Mesothelial cell of epicardium (in vitro differentiated cells): ENCODE results near the gene FXR2. TPM values are rescaled to one million over a fixed set of nuclear protein-coding genes. Genes with fewer than 3 reads are reported as not detected.
A peak's percentile ranks its signal among the peaks of the same experiment; 100 is the strongest.

Source experiments
- DNase-seq, 2 experiments: peaks; one replicate each; pipeline ENCODE4 v3.0.0; 2021; ENCODE audit warnings: low spot score in 2 of 2; ENCODE audit not compliant: unreplicated experiment in 2 of 2
- H3K27ac Mint-ChIP-seq: 2 replicates; pipeline ENCODE4 v1.8.0; 2021; ENCODE audit warnings: mixed read lengths
- H3K27me3 Mint-ChIP-seq: 2 replicates; pipeline ENCODE4 v1.8.0; 2021; ENCODE audit warnings: low read depth, mixed read lengths
- H3K36me3 Mint-ChIP-seq: 2 replicates; pipeline ENCODE4 v1.8.0; 2021; ENCODE audit warnings: mixed read lengths
- H3K4me1 Mint-ChIP-seq: 2 replicates; pipeline ENCODE4 v1.8.0; 2021; ENCODE audit warnings: mixed read lengths
- H3K4me3 Mint-ChIP-seq: 2 replicates; pipeline ENCODE4 v1.8.0; 2021; ENCODE audit warnings: mild to moderate bottlenecking, moderate library complexity, mixed read lengths
- H3K9me3 Mint-ChIP-seq: 2 replicates; pipeline ENCODE4 v1.8.0; 2021; ENCODE audit warnings: mixed read lengths
- CTCF ChIP-seq: fragments of 200-600 bp; sonication (generic); IDR thresholded peaks from one replicate; pipeline ENCODE4 v1.5.0; 2021; ENCODE audit warnings: antibody characterized with exemption; ENCODE audit not compliant: unreplicated experiment
- total RNA-seq: library from RNA; stranded (reverse); gene quantifications from 3 replicates; pipeline ENCODE4 v1.2.1, GENCODE V29; 2021

Gene FXR2
- total RNA-seq, 1 donor from 2014 or later: 44.5 TPM

DNA sequence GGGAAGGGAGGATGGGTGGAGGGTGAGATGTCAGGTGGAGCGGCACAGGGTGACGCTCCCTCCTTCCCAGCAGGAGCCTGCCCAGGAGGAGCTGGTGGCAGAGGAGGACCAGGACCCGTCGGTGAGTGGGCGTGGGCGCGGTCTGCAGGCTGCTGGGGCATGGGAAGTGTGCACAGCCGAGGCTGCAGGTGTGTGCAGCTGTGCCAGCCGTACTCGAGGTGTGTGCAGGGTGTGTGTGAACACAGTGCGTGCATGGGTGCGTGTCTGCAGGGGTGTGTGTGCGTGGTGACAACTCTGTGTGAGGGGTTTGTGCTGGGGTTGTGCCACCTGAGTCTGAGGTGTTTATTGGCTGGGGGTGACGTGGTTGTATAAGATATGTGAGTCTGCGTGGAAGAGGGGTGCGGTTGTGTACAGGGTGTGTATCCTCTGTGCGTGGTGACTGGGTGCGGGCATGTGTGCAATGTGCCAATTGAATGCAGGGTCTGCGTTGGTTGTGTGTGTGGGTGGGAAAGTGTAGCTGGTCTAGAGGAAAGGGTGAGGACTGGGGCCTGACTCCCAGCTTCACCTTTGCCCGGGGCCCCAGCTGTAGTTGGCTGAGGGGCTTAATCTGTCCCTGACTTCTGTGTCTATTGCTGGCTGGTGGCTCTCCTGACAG is 65.2 kb downstream of the FXR2 start:
- TF ChIP-seq CTCF: no peak
- no peak for DNase-seq
- Mint-ChIP-seq H3K4me3 (peak overlapping the region; percentile 58), H3K27me3 (no peaks in the 10 kb centered on the region), H3K27ac (peak overlapping the region; percentile 74), H3K9me3 (no peaks in the 10 kb centered on the region), H3K4me1 (peaks cover 9% of the 10 kb centered on the region), H3K36me3 (no peaks in the 10 kb centered on the region)

DNA sequence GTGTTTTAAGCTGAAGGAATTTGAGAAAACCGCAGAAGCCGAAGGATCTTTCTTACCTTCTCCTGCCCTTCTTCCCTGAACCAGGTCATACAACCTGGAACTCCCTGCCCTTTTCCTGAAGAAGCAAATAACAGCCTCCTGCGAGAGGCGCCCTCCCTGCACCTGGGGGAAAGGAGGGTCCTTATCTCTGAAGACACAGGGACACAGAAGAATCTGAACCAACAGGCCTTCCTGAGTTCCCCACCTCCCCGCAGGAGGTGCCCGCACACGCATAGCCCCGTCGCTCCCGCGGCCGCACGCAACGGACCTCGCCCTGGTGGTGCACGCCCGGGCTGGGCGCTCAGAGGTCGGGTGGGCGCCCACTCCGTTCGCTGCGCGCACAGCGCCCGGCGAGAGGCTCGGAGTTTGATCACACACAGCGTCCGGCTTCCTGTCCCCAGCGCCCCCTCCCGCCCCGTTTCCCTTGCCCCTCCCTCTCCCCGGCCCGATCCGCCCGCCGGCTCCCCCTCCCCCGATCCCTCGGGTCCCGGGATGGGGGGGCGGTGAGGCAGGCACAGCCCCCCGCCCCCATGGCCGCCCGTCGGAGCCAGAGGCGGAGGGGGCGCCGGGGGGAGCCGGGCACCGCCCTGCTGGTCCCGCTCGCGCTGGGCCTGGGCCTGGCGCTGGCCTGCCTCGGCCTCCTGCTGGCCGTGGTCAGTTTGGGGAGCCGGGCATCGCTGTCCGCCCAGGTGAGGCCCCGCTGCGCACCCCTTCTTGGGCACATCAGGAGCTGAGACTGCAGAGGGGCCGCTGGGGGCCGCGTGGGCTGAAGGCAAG is 65.9 kb downstream of the FXR2 start, which contains the start of gene TNFSF12:
TNFSF12 (plus strand) TSS at position 474 of the 816 bp plus-strand sequence; CDS start at position 570, 96 bp downstream.
- no peak for TF ChIP-seq CTCF
- peak within 1 kb of the TSS; percentile 74 for H3K27ac Mint-ChIP-seq
- no peaks in the 10 kb centered on the region for H3K9me3 Mint-ChIP-seq
- no peaks in the 10 kb centered on the region for H3K36me3 Mint-ChIP-seq
- H3K27me3 Mint-ChIP-seq: peaks cover 3% of the 10 kb centered on the region
- peak in 1 of 2 experiments; percentile 43 for DNase-seq
- H3K4me1 Mint-ChIP-seq: peaks cover 9% of the 10 kb centered on the region
- peak within 1 kb of the TSS; percentile 66 for H3K4me3 Mint-ChIP-seq

- no peak for TF ChIP-seq CTCF
- Mint-ChIP-seq H3K4me1 (peaks cover 9% of the 10 kb centered on the region), H3K27me3 (peaks cover 19% of the 10 kb centered on the region), H3K27ac (no peak overlapping the region), H3K4me3 (no peak overlapping the region), H3K36me3 (no peaks in the 10 kb centered on the region), H3K9me3 (no peaks in the 10 kb centered on the region)
- no peak for DNase-seq
Observed at GRCh38 chr17:7544911-7545310, 69.8 kb downstream of the FXR2 start.

Other genes starting within 250 kb of the FXR2 start
- 8.2 to 9.9 TPM (median 9.0 TPM) in 3 replicates for gene TNK1, start 233.8 kb downstream of the FXR2 start, total RNA-seq
- 67.4 to 69.3 TPM (median 68.4 TPM) in 3 replicates for gene PLSCR3, start 220.4 kb downstream of the FXR2 start, total RNA-seq
- 65.7 to 78.3 TPM (median 69.4 TPM) in 3 replicates for gene TMEM256, start 210.8 kb downstream of the FXR2 start, total RNA-seq
- gene NLGN2, start 207.1 kb downstream of the FXR2 start, total RNA-seq: 88.0 to 97.5 TPM (median 90.8 TPM) in 3 replicates
- 0.38 TPM in 1 of 3 replicates, not detected in the others for gene SPEM1, start 194.6 kb downstream of the FXR2 start, total RNA-seq
- gene SPEM2, start 189.3 kb downstream of the FXR2 start, total RNA-seq: not detected in 3 replicates
- gene SPEM3, start 186.0 kb downstream of the FXR2 start, total RNA-seq: not detected in 3 replicates
- 9.7 to 10.2 TPM (median 10.2 TPM) in 3 replicates for gene TMEM102, start 179.5 kb downstream of the FXR2 start, total RNA-seq
- 24.8 to 26.8 TPM (median 26.5 TPM) in 3 replicates for gene FGF11, start 175.4 kb downstream of the FXR2 start, total RNA-seq
- gene CHRNB1, start 169.8 kb downstream of the FXR2 start, total RNA-seq: 15.9 to 17.7 TPM (median 16.0 TPM) in 3 replicates
- 36.4 to 40.1 TPM (median 39.7 TPM) in 3 replicates for gene ZBTB4, start 135.3 kb downstream of the FXR2 start, total RNA-seq
- gene SLC35G6, start 133.5 kb downstream of the FXR2 start, total RNA-seq: not detected in 3 replicates
- 195 to 208 TPM (median 204 TPM) in 3 replicates for gene POLR2A, start 130.5 kb downstream of the FXR2 start, total RNA-seq
- gene TNFSF12, start 65.8 kb downstream of the FXR2 start, total RNA-seq: 6.6 to 7.7 TPM (median 7.6 TPM) in 3 replicates
- 4.3 to 6.1 TPM (median 5.2 TPM) in 3 replicates for gene TNFSF13, start 56.1 kb downstream of the FXR2 start, total RNA-seq
- gene SENP3, start 53.0 kb downstream of the FXR2 start, total RNA-seq: 50.3 to 55.9 TPM (median 51.5 TPM) in 3 replicates
- gene CD68, start 35.3 kb downstream of the FXR2 start, total RNA-seq: 0.44 to 0.86 TPM (median 0.78 TPM) in 3 replicates
- gene MPDU1, start 31.0 kb downstream of the FXR2 start, total RNA-seq: 44.8 to 45.5 TPM (median 45.5 TPM) in 3 replicates
- 2.0 to 2.3 TPM (median 2.1 TPM) in 3 replicates for gene SOX15, start 24.8 kb downstream of the FXR2 start, total RNA-seq
- gene SAT2, start 12.9 kb upstream of the FXR2 start, total RNA-seq: 80.6 to 95.0 TPM (median 87.7 TPM) in 3 replicates
- 0.60 to 0.84 TPM (median 0.82 TPM) in 3 replicates for gene SHBG, start 15.2 kb upstream of the FXR2 start, total RNA-seq
- 9.6 to 10.5 TPM (median 10.2 TPM) in 3 replicates for gene ATP1B2, start 36.0 kb upstream of the FXR2 start, total RNA-seq
- 98.8 to 105 TPM (median 101 TPM) in 3 replicates for gene TP53, start 72.6 kb upstream of the FXR2 start, total RNA-seq
- 12.3 to 13.6 TPM (median 13.1 TPM) in 3 replicates for gene WRAP53, start 73.6 kb upstream of the FXR2 start, total RNA-seq
- gene EFNB3, start 90.3 kb upstream of the FXR2 start, total RNA-seq: 27.3 to 28.2 TPM (median 28.1 TPM) in 3 replicates
- gene DNAH2, start 102.8 kb upstream of the FXR2 start, total RNA-seq: 0.18 to 0.64 TPM (median 0.25 TPM) in 3 replicates
- gene KDM6B, start 219.3 kb upstream of the FXR2 start, total RNA-seq: 88.4 to 96.3 TPM (median 94.4 TPM) in 3 replicates
- 12.3 to 15.4 TPM (median 15.2 TPM) in 3 replicates for gene TMEM88, start 240.2 kb upstream of the FXR2 start, total RNA-seq
- gene NAA38, start 242.7 kb upstream of the FXR2 start, total RNA-seq: 63.9 to 67.2 TPM (median 66.4 TPM) in 3 replicates
- 12.5 to 13.0 TPM (median 13.0 TPM) in 3 replicates for gene CYB5D1, start 243.1 kb upstream of the FXR2 start, total RNA-seq